Breast epithelium (tissue), 3 donors: Measurements from ENCODE around the gene IFI16.

Experiments
- CTCF ChIP-seq, 3 donors: fragments of 450-650 bp; IDR thresholded peaks; one replicate each; pipeline ENCODE4 v1.5.1; 2016 to 2017; ENCODE audit warnings: antibody characterized with exemption in 3 of 3, mild to moderate bottlenecking in 3 of 3, moderate library complexity in 3 of 3
- POLR2A ChIP-seq: fragments of 450-650 bp; IDR thresholded peaks from one replicate; pipeline ENCODE4 v1.6.1; 2016; ENCODE audit warnings: antibody characterized with exemption, mild to moderate bottlenecking, moderate library complexity

GRCh38 chr1:158978730-158979129 lies 31.0 kb upstream of the IFI16 start:
- TF ChIP-seq CTCF (IDR thresholded peaks at IDR 0.05) (no peak), POLR2A (no peak)
